ENCODE data around the gene TBC1D1.

Gene TBC1D1

GRCh38 chr4:38122060-38122459, 231.2 kb downstream of the TBC1D1 start:
- DNase-seq (ENCODE audit: low read depth): no peak
- no peak for TF ChIP-seq CTCF (conservative IDR thresholded peaks at IDR 0.05; ENCODE audit: low read length)

GRCh38 chr4:38123555-38123954, 232.7 kb downstream of the TBC1D1 start:
- H3K4me3 ChIP-seq (ENCODE audit: low read length): no peak overlapping the region
- DNase-seq (ENCODE audit: low read depth): no peak
- TF ChIP-seq CTCF (conservative IDR thresholded peaks at IDR 0.05; ENCODE audit: low read length): no peak

More at GRCh38 chr4:38122060-38122459, 231.2 kb downstream of the TBC1D1 start:
- H3K4me3 ChIP-seq (ENCODE audit: low read length): no peak overlapping the region

GRCh38 chr4:38124961-38125360, 234.1 kb downstream of the TBC1D1 start:
- H3K4me3 ChIP-seq (ENCODE audit: low read length): no peak overlapping the region
- TF ChIP-seq CTCF (conservative IDR thresholded peaks at IDR 0.05; ENCODE audit: low read length): no peak
- no peak for DNase-seq (ENCODE audit: low read depth)

- no peak overlapping the region for H3K4me3 ChIP-seq (ENCODE audit: low read length)
- TF ChIP-seq CTCF (conservative IDR thresholded peaks at IDR 0.05; ENCODE audit: low read length): no peak
Observed at GRCh38 chr4:38125816-38126215, 234.9 kb downstream of the TBC1D1 start.

GRCh38 chr4:38128478-38129459, 237.9 kb downstream of the TBC1D1 start:
- H3K4me3 ChIP-seq (ENCODE audit: low read length): no peak overlapping the region
- no peak for TF ChIP-seq CTCF (conservative IDR thresholded peaks at IDR 0.05; ENCODE audit: low read length)
- DNase-seq (ENCODE audit: low read depth): peak; percentile 65

More at GRCh38 chr4:38125816-38126215, 234.9 kb downstream of the TBC1D1 start:
- DNase-seq (ENCODE audit: low read depth): no peak

GRCh38 chr4:38129460-38130227, 238.8 kb downstream of the TBC1D1 start:
- peak; percentile 27 for DNase-seq (ENCODE audit: low read depth)
- no peak overlapping the region for H3K4me3 ChIP-seq (ENCODE audit: low read length)
- no peak for TF ChIP-seq CTCF (conservative IDR thresholded peaks at IDR 0.05; ENCODE audit: low read length)

All from AG10803 (cell line).